Subcutaneous adipose tissue (tissue), 4 donors: ENCODE measurements around the gene GAREM1. TPM values are rescaled to one million over a fixed set of nuclear protein-coding genes. Genes with fewer than 3 reads are reported as not detected.

Experiments
- CTCF ChIP-seq: fragments of 450-650 bp; IDR thresholded peaks from one replicate; pipeline ENCODE4 v1.5.1; 2016; ENCODE audit warnings: low read depth, mild to moderate bottlenecking, control low read depth, antibody characterized with exemption, moderate library complexity
- small RNA-seq: library from RNA; depleted of rRNA; stranded (forward); fragments of <200 nt; gene quantifications from one replicate; pipeline ENCODE3, GENCODE V24; 2016
- total RNA-seq, 4 donors: library from RNA; depleted of rRNA; stranded (reverse); fragments of >200 nt; gene quantifications; one replicate each; pipeline ENCODE4 v1.1.0, GENCODE V29; 2016

GAREM1 gene
- total RNA-seq, 4 donors from 2014 or later = 12.6 to 40.9 (median 18.3) TPM

DNA sequence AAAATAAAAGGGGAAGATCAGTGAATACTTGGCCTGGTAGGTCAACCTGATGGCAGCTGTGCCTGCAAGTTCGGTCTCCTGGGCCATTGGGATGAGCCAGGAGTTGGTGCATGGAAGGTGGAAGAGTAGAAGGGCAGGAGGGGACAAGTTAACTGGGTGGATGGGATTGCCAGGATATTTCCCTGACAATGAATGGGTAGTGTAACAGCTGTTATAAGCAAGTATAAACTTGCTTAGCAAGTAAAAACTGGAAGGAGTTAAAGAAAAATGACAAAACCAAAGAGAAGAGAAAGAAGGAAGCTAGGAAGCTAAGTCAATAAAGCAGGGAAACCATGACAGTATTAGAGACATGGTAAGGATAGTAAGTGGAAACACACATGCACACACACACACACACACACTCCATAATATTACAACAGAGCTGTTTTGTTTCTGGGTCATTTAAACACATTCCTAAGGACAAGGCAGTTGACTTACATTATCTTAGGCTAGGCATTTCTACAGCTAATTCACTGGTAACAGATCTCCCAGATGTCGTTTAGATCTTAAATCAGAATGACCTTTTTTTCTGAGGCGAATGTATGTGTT, 251.2 kb downstream of the GAREM1 start:
- no peak for TF ChIP-seq CTCF

DNA sequence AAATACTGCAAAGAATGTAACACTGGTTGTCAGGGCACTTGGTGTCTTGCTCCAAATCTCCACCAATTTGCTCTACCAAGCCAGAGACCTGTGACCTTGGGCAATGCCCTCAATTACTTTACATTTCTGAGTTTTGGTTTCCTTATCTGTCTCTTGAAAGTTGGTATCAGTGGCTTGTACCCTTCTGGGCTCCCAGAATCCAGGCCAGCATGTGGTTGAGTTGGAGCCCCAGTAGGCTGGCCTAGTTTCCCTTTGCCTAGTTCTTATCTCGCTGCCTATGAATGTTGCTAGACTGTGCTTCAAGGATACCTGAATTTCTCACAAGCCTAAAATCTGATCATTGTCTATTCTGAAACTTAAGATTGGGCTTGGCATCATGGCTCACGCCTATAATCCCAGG, 254.3 kb downstream of the GAREM1 start:
- TF ChIP-seq CTCF = no peak

DNA sequence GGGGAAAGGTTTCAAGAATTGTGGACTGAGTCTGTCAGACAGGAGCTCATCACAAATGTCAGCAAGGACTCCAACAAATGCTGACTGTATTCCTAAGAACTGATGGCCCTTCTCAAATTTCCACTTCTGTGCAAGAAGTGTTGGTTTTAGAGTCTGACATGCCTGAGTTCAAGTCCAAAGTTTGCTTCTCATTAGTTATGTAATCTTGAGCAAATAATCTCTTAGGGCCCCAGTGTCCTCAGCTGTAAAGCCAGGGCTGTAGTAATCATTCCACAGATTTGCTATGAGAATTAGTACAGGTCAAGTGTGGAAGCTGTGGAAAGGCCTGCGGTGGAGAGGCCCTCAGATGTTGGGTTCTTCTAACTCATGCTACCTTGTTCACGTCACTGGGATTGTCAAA, 257.0 kb downstream of the GAREM1 start:
- no peak for TF ChIP-seq CTCF

Small RNA genes lying within 50 kb of the gene (small RNA-seq; reads per million reads assigned to genes)
- gene RF00019 = 0.49 reads per million
